ENCODE data around the gene BSCL2.
A peak's percentile ranks its signal among the peaks of the same experiment; 100 is the strongest.
"Not testable (repeated sequence)": the region's sequence is repeated elsewhere in the genome, so short reads cannot be mapped to it uniquely, and the experiment has no call there.

Gene BSCL2

DNA sequence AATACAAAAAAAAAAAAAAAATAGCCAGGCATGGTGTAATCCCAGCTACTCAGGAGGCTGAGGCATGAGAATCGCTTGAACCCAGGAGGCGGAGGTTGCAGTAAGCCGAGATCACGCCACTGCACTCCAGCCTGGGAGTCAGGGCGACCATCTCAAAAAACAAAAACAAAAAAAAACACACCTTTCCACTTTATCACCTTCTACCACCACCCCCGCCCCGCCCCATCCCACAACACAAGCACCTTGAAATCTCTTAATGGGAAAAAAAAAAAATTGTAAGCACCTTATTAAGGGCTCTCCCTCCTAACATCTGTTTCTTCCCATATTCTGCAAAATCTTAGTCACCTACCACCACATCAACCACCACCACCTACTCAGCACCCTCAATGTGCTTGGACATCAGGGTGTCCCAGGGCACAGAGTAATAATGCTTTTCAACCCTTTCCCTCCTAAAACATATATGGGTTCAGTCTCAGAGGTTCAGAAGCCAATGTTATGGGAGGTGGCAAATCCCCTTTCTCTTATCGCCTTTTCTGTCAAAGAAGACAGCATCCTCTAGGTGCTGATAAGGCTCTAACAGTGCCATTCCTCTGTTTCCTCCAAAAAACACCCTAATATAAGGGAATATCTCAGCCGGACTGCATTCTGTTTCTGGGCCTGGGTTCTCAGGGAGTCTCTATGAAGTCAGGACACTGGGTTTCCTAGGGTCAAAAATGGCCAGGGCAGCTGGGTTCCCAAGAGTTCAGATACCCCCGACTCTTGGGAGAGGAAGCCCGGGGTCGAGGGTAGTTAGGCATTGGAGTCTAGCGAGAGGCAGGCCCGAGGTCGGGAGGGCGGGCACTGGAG, 54.8 kb downstream of the BSCL2 start:
- DNase-seq, result no peak

- not testable (repeated sequence) for DNase-seq
Measured at GRCh38 chr11:62650283-62650682, 56.9 kb downstream of the BSCL2 start.

- DNase-seq, result no peak
Measured at GRCh38 chr11:62649486-62649885, 57.7 kb downstream of the BSCL2 start.

DNA sequence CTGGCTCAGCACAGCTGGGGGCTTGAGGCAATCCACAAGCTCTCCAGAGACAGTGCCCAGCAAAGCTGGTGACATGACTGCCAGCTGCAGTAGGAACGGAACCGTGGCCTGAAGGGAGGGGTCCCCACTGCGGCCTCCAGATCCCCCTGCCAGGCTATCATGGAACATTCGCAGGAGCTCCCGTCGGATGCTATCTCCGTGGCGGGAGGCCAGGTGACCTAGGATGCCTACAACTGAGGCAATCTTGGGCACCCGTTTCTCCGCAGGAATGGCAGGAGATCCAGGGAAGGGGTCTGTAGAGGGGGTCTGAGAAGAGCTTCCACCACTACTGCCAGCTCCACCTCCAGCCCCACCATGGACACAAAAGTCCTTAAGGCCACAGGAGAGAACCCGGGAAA, 58.3 kb downstream of the BSCL2 start:
- no peak for DNase-seq

DNA sequence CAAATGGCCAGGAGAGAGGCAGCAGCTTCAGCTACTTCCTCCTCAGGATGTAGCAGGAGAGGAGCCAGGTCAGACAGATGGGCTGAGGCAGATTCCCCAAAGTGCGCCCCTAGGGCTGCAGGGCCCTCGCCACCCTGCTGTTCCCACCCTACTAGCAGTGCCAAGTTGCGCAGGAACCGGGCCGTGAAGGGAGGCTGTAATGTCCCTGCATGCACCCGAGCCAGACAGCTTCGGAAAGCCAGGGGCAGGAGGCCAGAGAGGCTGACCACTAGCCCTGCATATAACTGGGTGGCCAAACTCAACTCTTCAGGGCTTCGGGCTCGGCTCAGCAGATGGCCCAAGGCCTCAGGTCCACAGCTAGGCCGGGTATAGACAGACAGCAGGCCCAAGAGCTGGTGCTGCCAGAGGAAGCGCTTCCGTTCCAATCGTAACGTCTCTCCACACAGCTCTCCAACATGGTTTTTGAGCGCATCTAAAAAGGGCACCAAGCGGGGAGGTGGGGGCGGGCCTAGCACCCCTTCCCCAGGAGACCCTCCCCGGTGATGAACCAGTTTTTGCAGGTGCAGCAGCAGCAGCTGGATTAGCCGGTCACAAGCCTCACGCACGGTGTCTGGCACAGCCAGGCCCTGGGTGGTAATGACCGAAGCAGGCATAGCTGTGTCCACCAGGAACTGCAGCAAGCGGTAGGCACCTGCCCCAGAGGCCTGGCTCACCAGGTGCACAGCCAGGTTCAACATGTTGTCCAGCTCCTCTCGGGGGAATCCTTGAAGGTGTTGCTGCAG, 58.8 kb downstream of the BSCL2 start:
- no peak for DNase-seq

DNA sequence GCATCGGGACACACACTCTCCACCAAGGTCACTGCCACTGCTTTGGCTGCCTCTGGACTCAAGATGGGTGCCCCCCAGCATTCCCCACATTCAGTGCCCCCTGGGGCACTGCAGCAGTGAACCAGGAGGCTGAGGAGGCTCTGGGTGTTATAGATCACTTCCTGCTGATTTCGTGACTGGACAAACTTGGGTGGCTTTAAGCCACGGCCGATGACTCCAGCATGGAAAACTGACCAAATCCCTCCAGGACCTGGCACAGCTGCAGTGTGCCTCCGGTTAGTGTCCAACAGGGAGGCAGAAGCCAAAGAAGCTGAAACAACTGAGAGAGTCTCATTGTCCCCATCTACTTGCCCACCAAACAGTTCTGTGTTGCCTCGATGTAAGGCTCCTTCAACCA, 59.6 kb downstream of the BSCL2 start:
- no peak for DNase-seq

DNA sequence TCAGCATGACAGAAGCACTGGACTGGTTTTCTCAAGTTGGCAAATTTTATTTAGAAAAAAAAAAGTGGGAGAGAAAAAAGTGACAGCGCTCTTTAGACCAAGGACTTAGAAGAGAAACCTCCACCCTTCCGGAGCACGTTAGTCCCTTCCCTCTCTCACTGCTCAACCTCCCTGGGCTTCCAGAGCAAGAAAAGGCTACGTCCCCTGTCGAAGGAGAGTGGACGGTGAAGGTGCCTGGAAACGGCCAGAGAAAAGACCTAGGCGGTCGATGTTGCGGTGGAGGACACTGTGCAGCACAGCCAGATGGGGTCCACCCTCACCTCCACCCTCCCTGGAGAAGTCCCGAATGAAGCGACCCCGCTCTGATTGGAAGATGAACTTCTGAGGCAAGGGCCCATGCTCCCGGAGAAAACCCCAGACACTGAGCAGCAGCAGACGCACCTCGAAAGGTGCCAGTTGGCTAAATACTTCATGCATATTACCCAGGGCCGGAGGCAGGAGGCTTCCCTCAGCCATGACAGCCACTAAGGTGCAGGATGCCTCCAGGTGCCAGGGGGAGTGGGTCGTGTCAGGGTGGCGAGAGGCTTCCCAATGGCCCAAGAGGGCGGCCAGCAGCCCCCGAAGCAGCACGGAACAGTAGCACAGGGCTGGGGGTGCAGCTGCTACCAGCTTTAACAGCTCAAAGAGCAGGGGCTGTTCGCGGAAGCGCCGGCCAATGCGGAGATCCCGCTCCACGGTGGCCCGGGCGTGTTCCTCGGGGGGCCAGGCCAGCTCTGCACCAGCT, 60.2 kb downstream of the BSCL2 start:
- DNase-seq, result no peak

GRCh38 chr11:62645946-62646824, 61.0 kb downstream of the BSCL2 start, which contains the start of gene GANAB:
Gene GANAB, minus strand, starts transcription at chr11:62646613. Its CDS starts 14 bp downstream, at chr11:62646599.
- DNase-seq, result peak; percentile 98

- no peak for DNase-seq
Measured at GRCh38 chr11:62645671-62645945, 61.6 kb downstream of the BSCL2 start.

DNA sequence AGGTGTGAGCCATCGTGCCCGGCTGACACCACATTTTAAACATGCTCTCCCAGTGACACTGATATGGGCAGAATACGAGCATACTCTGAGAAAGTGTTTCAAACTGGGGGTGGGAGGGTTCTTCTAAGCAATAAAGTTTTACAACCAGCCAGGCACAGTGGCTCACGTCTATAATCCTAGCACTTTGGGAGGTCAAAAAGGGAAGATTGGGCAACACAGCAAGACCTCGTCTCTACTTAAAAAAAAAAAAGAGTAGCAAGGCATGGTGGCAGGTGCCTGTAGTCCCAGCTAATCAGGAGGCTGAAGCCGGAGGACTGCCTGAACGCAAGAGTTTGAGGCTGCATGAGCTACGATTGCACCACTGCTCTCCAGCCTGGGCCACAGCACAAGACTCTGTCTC, 63.0 kb downstream of the BSCL2 start:
- no peak for DNase-seq

Data from fibroblast of skin of back (primary cell).